Fibroblast of lung (primary cell): ENCODE measurements around the gene MLF2. TPM values are rescaled to one million over a fixed set of nuclear protein-coding genes. Genes with fewer than 3 reads are reported as not detected.

Source experiments
- polyA plus RNA-seq, 2 donors: library from polyadenylated mRNA; depleted of rRNA in 1 of 2; stranded (reverse) in 1 of 2; unstranded in 1 of 2; fragments of >200 nt; gene quantifications; 2 replicates each; pipeline ENCODE4 v1.2.1, GENCODE V29; 2011 to 2012; ENCODE audit warnings: missing spikeins in 1 of 2
- total RNA-seq: library from RNA; depleted of rRNA; stranded (reverse); fragments of >200 nt; gene quantifications from 2 replicates; pipeline ENCODE4 v1.2.1, GENCODE V29; 2014

The MLF2 gene
- total and polyA plus RNA-seq, 2 donors (not counting 1 experiment from before 2014, with no cell fraction given): 106 to 289 TPM

Other genes with a start within 250 kb of the MLF2 start
- gene GAPDH, start 218.6 kb downstream of the MLF2 start, total RNA-seq: 4,386 and 6,255 TPM in 2 replicates
- 8,983 and 11,838 TPM in 2 replicates for gene GAPDH, start 218.6 kb downstream of the MLF2 start, polyA plus RNA-seq
- 8.2 and 16.8 TPM in 2 replicates for gene IFFO1, start 197.1 kb downstream of the MLF2 start, total RNA-seq
- gene IFFO1, start 197.1 kb downstream of the MLF2 start, polyA plus RNA-seq: 21.7 and 26.9 TPM in 2 replicates
- 11.7 and 13.9 TPM in 2 replicates for gene NOP2, start 184.8 kb downstream of the MLF2 start, total RNA-seq
- gene NOP2, start 184.8 kb downstream of the MLF2 start, polyA plus RNA-seq: 26.1 and 47.8 TPM in 2 replicates
- gene CHD4, start 145.8 kb downstream of the MLF2 start, total RNA-seq: 241 and 256 TPM in 2 replicates
- 76.1 and 96.0 TPM in 2 replicates for gene CHD4, start 145.8 kb downstream of the MLF2 start, polyA plus RNA-seq
- not detected in 2 replicates for gene LPAR5, start 117.2 kb downstream of the MLF2 start, total RNA-seq
- gene LPAR5, start 117.2 kb downstream of the MLF2 start, polyA plus RNA-seq: 0.02 and 0.07 TPM in 2 replicates
- gene ACRBP, start 105.7 kb downstream of the MLF2 start, total RNA-seq: under 0.01 and 0.33 TPM in 2 replicates
- gene ACRBP, start 105.7 kb downstream of the MLF2 start, polyA plus RNA-seq: 0.50 and 0.72 TPM in 2 replicates
- 30.3 and 36.0 TPM in 2 replicates for gene ING4, start 90.0 kb downstream of the MLF2 start, total RNA-seq
- gene ING4, start 90.0 kb downstream of the MLF2 start, polyA plus RNA-seq: 31.1 and 47.1 TPM in 2 replicates
- gene ZNF384, start 63.8 kb downstream of the MLF2 start, total RNA-seq: 9.8 and 12.2 TPM in 2 replicates
- gene ZNF384, start 63.8 kb downstream of the MLF2 start, polyA plus RNA-seq: 34.8 and 49.6 TPM in 2 replicates
- under 0.01 and 0.17 TPM in 2 replicates for gene PIANP, start 52.3 kb downstream of the MLF2 start, total RNA-seq
- 0.49 and 0.87 TPM in 2 replicates for gene PIANP, start 52.3 kb downstream of the MLF2 start, polyA plus RNA-seq
- gene COPS7A, start 29.1 kb downstream of the MLF2 start, total RNA-seq: 67.0 and 79.1 TPM in 2 replicates
- 114 and 138 TPM in 2 replicates for gene COPS7A, start 29.1 kb downstream of the MLF2 start, polyA plus RNA-seq
- 29.5 and 63.6 TPM in 2 replicates for gene PTMS, start 13.2 kb upstream of the MLF2 start, total RNA-seq
- 269 and 312 TPM in 2 replicates for gene PTMS, start 13.2 kb upstream of the MLF2 start, polyA plus RNA-seq
- 0.17 and 0.26 TPM in 2 replicates for gene LAG3, start 19.4 kb upstream of the MLF2 start, total RNA-seq
- 0.09 and 0.17 TPM in 2 replicates for gene LAG3, start 19.4 kb upstream of the MLF2 start, polyA plus RNA-seq
- gene CD4, start 36.4 kb upstream of the MLF2 start, total RNA-seq: 14.4 and 27.2 TPM in 2 replicates
- gene CD4, start 36.4 kb upstream of the MLF2 start, polyA plus RNA-seq: 50.8 and 152 TPM in 2 replicates
- gene GPR162, start 68.7 kb upstream of the MLF2 start, total RNA-seq: 11.1 and 11.8 TPM in 2 replicates
- gene GPR162, start 68.7 kb upstream of the MLF2 start, polyA plus RNA-seq: 3.3 and 5.6 TPM in 2 replicates
- gene P3H3, start 75.3 kb upstream of the MLF2 start, total RNA-seq: 72.4 and 96.3 TPM in 2 replicates
- 39.8 and 44.0 TPM in 2 replicates for gene P3H3, start 75.3 kb upstream of the MLF2 start, polyA plus RNA-seq
- gene GNB3, start 87.8 kb upstream of the MLF2 start, total RNA-seq: 1.3 and 1.7 TPM in 2 replicates
- 2.7 and 3.7 TPM in 2 replicates for gene GNB3, start 87.8 kb upstream of the MLF2 start, polyA plus RNA-seq
- gene CDCA3, start 98.1 kb upstream of the MLF2 start, total RNA-seq: 1.5 and 9.1 TPM in 2 replicates
- 9.4 and 56.9 TPM in 2 replicates for gene CDCA3, start 98.1 kb upstream of the MLF2 start, polyA plus RNA-seq
- gene USP5, start 99.0 kb upstream of the MLF2 start, total RNA-seq: 53.4 and 69.9 TPM in 2 replicates
- 42.2 and 66.3 TPM in 2 replicates for gene USP5, start 99.0 kb upstream of the MLF2 start, polyA plus RNA-seq
- gene TPI1, start 114.4 kb upstream of the MLF2 start, total RNA-seq: 906 and 934 TPM in 2 replicates
- 1,617 and 1,654 TPM in 2 replicates for gene TPI1, start 114.4 kb upstream of the MLF2 start, polyA plus RNA-seq
- 12.7 and 12.8 TPM in 2 replicates for gene SPSB2, start 120.2 kb upstream of the MLF2 start, total RNA-seq
- gene SPSB2, start 120.2 kb upstream of the MLF2 start, polyA plus RNA-seq: 1.8 and 2.5 TPM in 2 replicates
- gene LRRC23, start 151.7 kb upstream of the MLF2 start, total RNA-seq: 9.6 and 14.9 TPM in 2 replicates
- 5.6 and 6.4 TPM in 2 replicates for gene LRRC23, start 151.7 kb upstream of the MLF2 start, polyA plus RNA-seq
- gene ENO2, start 161.4 kb upstream of the MLF2 start, total RNA-seq: 20.3 TPM in 2 replicates
- 29.4 and 43.0 TPM in 2 replicates for gene ENO2, start 161.4 kb upstream of the MLF2 start, polyA plus RNA-seq
- 8.2 and 21.5 TPM in 2 replicates for gene ATN1, start 174.8 kb upstream of the MLF2 start, total RNA-seq
- gene ATN1, start 174.8 kb upstream of the MLF2 start, polyA plus RNA-seq: 9.4 and 14.5 TPM in 2 replicates
- gene RNU7-1, start 190.7 kb upstream of the MLF2 start, total RNA-seq: not detected in 2 replicates
- gene RNU7-1, start 190.7 kb upstream of the MLF2 start, polyA plus RNA-seq: not detected in 2 replicates
- gene C12orf57, start 190.9 kb upstream of the MLF2 start, total RNA-seq: 107 and 177 TPM in 2 replicates
- 172 and 220 TPM in 2 replicates for gene C12orf57, start 190.9 kb upstream of the MLF2 start, polyA plus RNA-seq
- gene PTPN6, start 198.2 kb upstream of the MLF2 start, total RNA-seq: 0.26 TPM in 1 of 2 replicates, not detected in the other
- gene PTPN6, start 198.2 kb upstream of the MLF2 start, polyA plus RNA-seq: 0.06 TPM in 1 of 2 replicates, not detected in the other
- 112 and 169 TPM in 2 replicates for gene PHB2, start 217.5 kb upstream of the MLF2 start, total RNA-seq
- gene PHB2, start 217.5 kb upstream of the MLF2 start, polyA plus RNA-seq: 193 and 266 TPM in 2 replicates
- gene EMG1, start 217.8 kb upstream of the MLF2 start, total RNA-seq: 27.4 and 31.6 TPM in 2 replicates
- 33.4 and 46.4 TPM in 2 replicates for gene EMG1, start 217.8 kb upstream of the MLF2 start, polyA plus RNA-seq